ENCODE results near the gene CLCF1. TPM values are rescaled to one million over a fixed set of nuclear protein-coding genes. Genes with fewer than 3 reads are reported as not detected.

The CLCF1 gene
- total and polyA plus RNA-seq, 2 of the 13 experiments (the other 11 are each of a cell fraction or from before 2014, with no cell fraction given), result 0.49 to 0.78 TPM

- TF ChIP-seq, protein P1, sequence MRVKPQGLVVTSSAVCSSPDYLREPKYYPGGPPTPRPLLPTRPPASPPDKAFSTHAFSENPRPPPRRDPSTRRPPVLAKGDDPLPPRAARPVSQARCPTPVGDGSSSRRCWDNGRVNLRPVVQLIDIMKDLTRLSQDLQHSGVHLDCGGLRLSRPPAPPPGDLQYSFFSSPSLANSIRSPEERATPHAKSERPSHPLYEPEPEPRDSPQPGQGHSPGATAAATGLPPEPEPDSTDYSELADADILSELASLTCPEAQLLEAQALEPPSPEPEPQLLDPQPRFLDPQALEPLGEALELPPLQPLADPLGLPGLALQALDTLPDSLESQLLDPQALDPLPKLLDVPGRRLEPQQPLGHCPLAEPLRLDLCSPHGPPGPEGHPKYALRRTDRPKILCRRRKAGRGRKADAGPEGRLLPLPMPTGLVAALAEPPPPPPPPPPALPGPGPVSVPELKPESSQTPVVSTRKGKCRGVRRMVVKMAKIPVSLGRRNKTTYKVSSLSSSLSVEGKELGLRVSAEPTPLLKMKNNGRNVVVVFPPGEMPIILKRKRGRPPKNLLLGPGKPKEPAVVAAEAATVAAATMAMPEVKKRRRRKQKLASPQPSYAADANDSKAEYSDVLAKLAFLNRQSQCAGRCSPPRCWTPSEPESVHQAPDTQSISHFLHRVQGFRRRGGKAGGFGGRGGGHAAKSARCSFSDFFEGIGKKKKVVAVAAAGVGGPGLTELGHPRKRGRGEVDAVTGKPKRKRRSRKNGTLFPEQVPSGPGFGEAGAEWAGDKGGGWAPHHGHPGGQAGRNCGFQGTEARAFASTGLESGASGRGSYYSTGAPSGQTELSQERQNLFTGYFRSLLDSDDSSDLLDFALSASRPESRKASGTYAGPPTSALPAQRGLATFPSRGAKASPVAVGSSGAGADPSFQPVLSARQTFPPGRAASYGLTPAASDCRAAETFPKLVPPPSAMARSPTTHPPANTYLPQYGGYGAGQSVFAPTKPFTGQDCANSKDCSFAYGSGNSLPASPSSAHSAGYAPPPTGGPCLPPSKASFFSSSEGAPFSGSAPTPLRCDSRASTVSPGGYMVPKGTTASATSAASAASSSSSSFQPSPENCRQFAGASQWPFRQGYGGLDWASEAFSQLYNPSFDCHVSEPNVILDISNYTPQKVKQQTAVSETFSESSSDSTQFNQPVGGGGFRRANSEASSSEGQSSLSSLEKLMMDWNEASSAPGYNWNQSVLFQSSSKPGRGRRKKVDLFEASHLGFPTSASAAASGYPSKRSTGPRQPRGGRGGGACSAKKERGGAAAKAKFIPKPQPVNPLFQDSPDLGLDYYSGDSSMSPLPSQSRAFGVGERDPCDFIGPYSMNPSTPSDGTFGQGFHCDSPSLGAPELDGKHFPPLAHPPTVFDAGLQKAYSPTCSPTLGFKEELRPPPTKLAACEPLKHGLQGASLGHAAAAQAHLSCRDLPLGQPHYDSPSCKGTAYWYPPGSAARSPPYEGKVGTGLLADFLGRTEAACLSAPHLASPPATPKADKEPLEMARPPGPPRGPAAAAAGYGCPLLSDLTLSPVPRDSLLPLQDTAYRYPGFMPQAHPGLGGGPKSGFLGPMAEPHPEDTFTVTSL (CRISPR knock-in tag; IDR thresholded peaks at IDR 0.05; ENCODE audit: borderline replicate concordance), result no peak
- no peak for TF ChIP-seq ETS1 (CRISPR knock-in tag; IDR thresholded peaks at IDR 0.05)
- TF ChIP-seq ZNF124 (CRISPR knock-in tag; IDR thresholded peaks at IDR 0.05), result 0 out of 2 replicates have a peak, but pooled peaks have one; percentile 59
- TF ChIP-seq ZBTB7B (CRISPR knock-in tag; IDR thresholded peaks at IDR 0.05), result peak; percentile 73
- no peak for TF ChIP-seq ZNF468 (CRISPR knock-in tag; IDR thresholded peaks at IDR 0.05)
- TF ChIP-seq ZNF484 (CRISPR knock-in tag; IDR thresholded peaks at IDR 0.05; ENCODE audit: borderline replicate concordance, low read depth), result 0 out of 2 replicates have a peak, but pooled peaks have one; percentile 30
- no peak for TF ChIP-seq ZNF577 (CRISPR knock-in tag; IDR thresholded peaks at IDR 0.05; ENCODE audit: borderline replicate concordance, low read depth)
- TF ChIP-seq ZNF569 (CRISPR knock-in tag; IDR thresholded peaks at IDR 0.05; ENCODE audit: borderline replicate concordance), result no peak
- TF ChIP-seq MZF1 (CRISPR knock-in tag; IDR thresholded peaks at IDR 0.05; ENCODE audit: borderline replicate concordance), result no peak
- peak; percentile 61; the same call in 1 of the 2 replicates for TF ChIP-seq YEATS2 (CRISPR knock-in tag; IDR thresholded peaks at IDR 0.05; ENCODE audit: borderline replicate concordance)
- TF ChIP-seq, protein P2, sequence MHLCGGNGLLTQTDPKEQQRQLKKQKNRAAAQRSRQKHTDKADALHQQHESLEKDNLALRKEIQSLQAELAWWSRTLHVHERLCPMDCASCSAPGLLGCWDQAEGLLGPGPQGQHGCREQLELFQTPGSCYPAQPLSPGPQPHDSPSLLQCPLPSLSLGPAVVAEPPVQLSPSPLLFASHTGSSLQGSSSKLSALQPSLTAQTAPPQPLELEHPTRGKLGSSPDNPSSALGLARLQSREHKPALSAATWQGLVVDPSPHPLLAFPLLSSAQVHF (CRISPR knock-in tag; IDR thresholded peaks at IDR 0.05), result no peak
- TF ChIP-seq ZNF629 (CRISPR knock-in tag; conservative IDR thresholded peaks at IDR 0.05), result 0 out of 2 replicates have a peak, but pooled peaks have one; percentile 6
- TF ChIP-seq SP2 (CRISPR knock-in tag; IDR thresholded peaks at IDR 0.05), result no peak
- peak; percentile 67; the same call in 1 of the 2 replicates for TF ChIP-seq GMEB1 (CRISPR knock-in tag; IDR thresholded peaks at IDR 0.05; ENCODE audit: borderline replicate concordance)
- TF ChIP-seq ERF (CRISPR knock-in tag; IDR thresholded peaks at IDR 0.05), result peak; percentile 75; the same call in 1 of the 2 replicates
- peak; percentile 59; the same call in 1 of the 2 replicates for TF ChIP-seq ZNF329 (CRISPR knock-in tag; IDR thresholded peaks at IDR 0.05; ENCODE audit: low read depth)
- 0 out of 2 replicates have a peak, but pooled peaks have one; percentile 68 for TF ChIP-seq KLF6 (CRISPR knock-in tag; IDR thresholded peaks at IDR 0.05)
- TF ChIP-seq KMT2A (CRISPR knock-in tag; IDR thresholded peaks at IDR 0.05), result no peak; the same call in 1 of the 2 replicates
- TF ChIP-seq ZNF317 (CRISPR knock-in tag; IDR thresholded peaks at IDR 0.05), result peak; percentile 82
Observed at GRCh38 chr11:67317205-67317887, 56.1 kb downstream of the CLCF1 start (continued).

Measured in HepG2 (cell line).